Measurements from ENCODE around the gene CLIP2. TPM values are rescaled to one million over a fixed set of nuclear protein-coding genes. Genes with fewer than 3 reads are reported as not detected.
A peak's percentile ranks its signal among the peaks of the same experiment; 100 is the strongest.

CLIP2 gene
- total RNA-seq, 1 experiment from 2014 or later, result 37.9 TPM

DNA sequence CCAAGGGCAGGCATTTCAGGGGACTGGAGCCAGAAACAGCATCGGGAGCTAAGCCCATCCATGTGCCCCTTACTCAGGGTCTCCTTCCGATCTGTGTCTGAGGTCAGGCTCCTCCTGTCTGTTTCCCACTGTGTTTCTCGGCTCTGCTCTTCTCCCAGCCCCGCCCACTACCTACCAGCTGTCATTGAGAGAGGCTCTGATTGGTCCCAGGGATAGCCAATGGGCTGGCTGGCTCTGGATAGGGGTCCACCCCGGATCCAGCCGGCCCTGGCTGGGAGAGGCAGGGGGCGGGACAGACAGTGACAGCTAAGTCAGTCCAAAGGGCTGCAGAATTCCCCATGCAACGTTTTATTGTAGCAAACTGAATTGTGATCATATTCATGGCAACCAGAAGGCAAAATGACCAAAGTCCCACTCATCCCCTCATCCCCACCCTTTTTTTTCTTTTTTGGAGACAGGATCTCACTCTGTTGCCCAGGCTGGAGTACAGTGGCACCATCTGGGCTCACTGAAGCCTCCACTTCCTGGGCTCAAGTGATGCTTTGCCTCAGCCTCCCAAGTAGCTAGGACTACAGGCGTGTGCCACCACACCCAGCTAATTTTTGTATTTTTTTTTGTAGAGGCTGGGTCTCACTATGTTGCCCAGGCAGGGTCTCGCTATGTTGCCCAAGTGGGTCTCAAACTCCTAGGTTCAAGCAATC is 76.3 kb downstream of the CLIP2 start:
- intact Hi-C loops (cut with micrococcal nuclease; ENCODE audit: unreplicated experiment), result no loop called here
- no peak overlapping the region for H3K27ac ChIP-seq
- H3K4me1 ChIP-seq (replicated peaks; ENCODE audit: insufficient read depth), result no peaks in the 10 kb centered on the region
- no peaks in the 10 kb centered on the region for H3K79me2 ChIP-seq (ENCODE audit: low read depth)
- H3K4me3 ChIP-seq, result no peak overlapping the region
- H3F3A ChIP-seq (ENCODE audit: insufficient read depth, low read depth), result no peaks in the 10 kb centered on the region
- no peak overlapping the region for H3K4me2 ChIP-seq
- POLR2A ChIA-PET (ENCODE audit: unreplicated experiment), result no interaction called here
- H3K36me3 ChIP-seq (ENCODE audit: low read depth), result no peaks in the 10 kb centered on the region
- H4K20me1 ChIP-seq (ENCODE audit: insufficient read depth), result no peaks in the 10 kb centered on the region
- CTCF ChIA-PET, result no interaction called here
- BruUV-seq (replicated peaks), result no TSS peak
- H3K27me3 ChIP-seq (ENCODE audit: insufficient read depth, low read depth), result no peaks in the 10 kb centered on the region
- TF ChIP-seq, protein P1, sequence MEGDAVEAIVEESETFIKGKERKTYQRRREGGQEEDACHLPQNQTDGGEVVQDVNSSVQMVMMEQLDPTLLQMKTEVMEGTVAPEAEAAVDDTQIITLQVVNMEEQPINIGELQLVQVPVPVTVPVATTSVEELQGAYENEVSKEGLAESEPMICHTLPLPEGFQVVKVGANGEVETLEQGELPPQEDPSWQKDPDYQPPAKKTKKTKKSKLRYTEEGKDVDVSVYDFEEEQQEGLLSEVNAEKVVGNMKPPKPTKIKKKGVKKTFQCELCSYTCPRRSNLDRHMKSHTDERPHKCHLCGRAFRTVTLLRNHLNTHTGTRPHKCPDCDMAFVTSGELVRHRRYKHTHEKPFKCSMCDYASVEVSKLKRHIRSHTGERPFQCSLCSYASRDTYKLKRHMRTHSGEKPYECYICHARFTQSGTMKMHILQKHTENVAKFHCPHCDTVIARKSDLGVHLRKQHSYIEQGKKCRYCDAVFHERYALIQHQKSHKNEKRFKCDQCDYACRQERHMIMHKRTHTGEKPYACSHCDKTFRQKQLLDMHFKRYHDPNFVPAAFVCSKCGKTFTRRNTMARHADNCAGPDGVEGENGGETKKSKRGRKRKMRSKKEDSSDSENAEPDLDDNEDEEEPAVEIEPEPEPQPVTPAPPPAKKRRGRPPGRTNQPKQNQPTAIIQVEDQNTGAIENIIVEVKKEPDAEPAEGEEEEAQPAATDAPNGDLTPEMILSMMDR (conservative IDR thresholded peaks at IDR 0.05), result no peak
- TF ChIP-seq EZH2 (IDR thresholded peaks at IDR 0.05; ENCODE audit: low read depth), result no peak
- no peak for DNase-seq
- no peak overlapping the region for H2AFZ ChIP-seq
- H3K9me3 ChIP-seq (ENCODE audit: insufficient read depth, low read depth), result no peaks in the 10 kb centered on the region
- no peaks in the 10 kb centered on the region for H3K9me2 ChIP-seq (ENCODE audit: insufficient read depth)

DNA sequence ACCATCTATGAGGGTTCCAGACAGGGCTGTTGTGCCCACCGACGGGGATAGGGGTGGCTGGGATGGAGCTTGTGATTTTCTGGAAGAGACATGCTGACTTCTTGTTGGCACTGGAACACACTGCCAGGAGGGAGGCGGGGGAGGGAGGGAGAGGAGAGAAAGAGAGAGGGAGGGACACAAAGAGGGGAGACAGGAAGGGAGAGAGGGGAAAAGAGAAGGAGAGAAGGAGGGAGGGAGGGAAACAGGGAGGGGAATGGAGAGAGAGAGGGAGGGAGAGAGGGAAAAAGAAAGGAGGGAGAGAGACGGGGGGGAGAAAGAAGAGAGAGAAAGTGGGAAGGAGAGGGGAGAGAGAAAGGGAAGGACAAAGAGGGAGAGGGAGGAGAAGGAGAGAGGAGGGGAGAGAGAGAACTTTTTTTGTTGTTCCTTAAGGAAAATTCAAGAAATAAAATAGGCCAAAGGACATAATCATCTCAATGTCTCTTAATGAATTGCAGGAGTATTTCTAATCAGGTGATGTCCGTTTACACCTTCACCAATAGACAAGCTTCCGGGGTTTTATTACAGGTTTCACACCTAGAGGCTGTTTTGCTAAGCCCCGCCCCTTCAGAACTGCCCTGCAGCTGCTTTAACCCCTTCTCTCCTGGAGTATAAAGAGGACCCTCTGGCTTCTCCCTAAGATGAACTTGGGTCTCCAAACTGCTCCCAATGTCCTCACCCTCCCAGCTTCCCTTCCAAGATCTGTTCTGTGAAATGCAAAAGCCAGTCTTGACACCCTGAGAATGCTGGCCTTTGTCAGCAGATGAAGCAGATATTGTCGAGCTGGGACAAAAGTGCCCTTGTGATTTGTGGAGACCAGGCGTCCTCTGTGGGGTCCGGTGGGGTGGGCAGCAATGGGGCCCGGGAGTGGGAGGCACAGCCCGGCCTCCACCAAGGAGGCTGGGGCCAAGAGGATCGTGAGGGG is 82.5 kb downstream of the CLIP2 start:
- ChIA-PET CTCF (interaction anchor here (0.6 to 1.5 kb wide), 4 partner anchors 16 to 392 kb away, joined by 6 to 13 read pairs (median 10); no protein-coding TSS in a partner anchor), POLR2A (ENCODE audit: unreplicated experiment) (interaction anchor here (0.5 to 0.7 kb wide), 2 partner anchors 9 to 164 kb away, joined by 5 to 6 read pairs; no protein-coding TSS in a partner anchor)
- TF ChIP-seq EZH2 (IDR thresholded peaks at IDR 0.05; ENCODE audit: low read depth), result no peak
- TF ChIP-seq, protein P1 (conservative IDR thresholded peaks at IDR 0.05), result no peak
- Histone ChIP-seq H3K4me1 (replicated peaks; ENCODE audit: insufficient read depth) (peaks cover 17% of the 10 kb centered on the region), H3K27me3 (ENCODE audit: insufficient read depth, low read depth) (no peaks in the 10 kb centered on the region), H2AFZ (no peak overlapping the region; the same call in 1 of the 2 replicates), H4K20me1 (ENCODE audit: insufficient read depth) (no peaks in the 10 kb centered on the region), H3K4me3 (no peak overlapping the region), H3F3A (ENCODE audit: insufficient read depth, low read depth) (no peaks in the 10 kb centered on the region), H3K36me3 (ENCODE audit: low read depth) (no peaks in the 10 kb centered on the region), H3K27ac (peak overlapping the region; percentile 44), H3K9me3 (ENCODE audit: insufficient read depth, low read depth) (no peaks in the 10 kb centered on the region), H3K9me2 (ENCODE audit: insufficient read depth) (no peaks in the 10 kb centered on the region), H3K79me2 (ENCODE audit: low read depth) (no peaks in the 10 kb centered on the region), H3K4me2 (peak overlapping the region; percentile 71)
- peak; percentile 49 to 51 for DNase-seq
- no TSS peak for BruUV-seq (replicated peaks)
- intact Hi-C loops (cut with micrococcal nuclease; ENCODE audit: unreplicated experiment), result loop anchor here (10.0 kb wide), 1 partner anchor 57 kb away; no protein-coding TSS in a partner anchor

DNA sequence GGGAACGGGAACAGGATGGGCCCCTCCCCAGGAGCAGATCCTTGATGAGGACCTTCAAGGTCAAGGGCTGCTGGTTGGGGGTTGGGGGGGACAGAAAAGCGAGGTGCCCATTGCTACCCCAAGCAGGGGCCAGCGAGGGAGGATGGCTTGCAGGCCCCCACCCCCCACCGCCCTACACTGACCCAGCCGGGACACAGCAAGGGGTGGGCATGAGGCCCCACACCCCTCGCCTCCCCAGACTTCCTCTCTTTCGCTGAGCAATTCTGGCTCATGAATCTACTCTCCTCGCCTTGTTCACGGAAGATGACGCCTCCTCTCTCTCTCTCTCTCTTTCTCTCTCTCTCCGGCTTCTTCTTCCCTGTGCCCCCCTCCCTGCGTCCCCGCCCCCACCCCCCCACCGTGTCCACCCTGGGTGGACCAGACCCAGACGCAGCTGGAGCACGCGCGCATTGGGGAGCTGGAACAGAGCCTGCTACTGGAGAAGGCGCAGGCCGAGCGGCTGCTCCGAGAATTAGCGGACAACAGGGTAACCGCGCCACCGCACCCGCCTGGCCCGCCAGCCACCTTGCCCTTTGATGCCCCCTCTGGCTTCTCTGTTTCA is 83.4 kb downstream of the CLIP2 start:
- H3K27ac ChIP-seq, result no peak overlapping the region
- H3K9me3 ChIP-seq (ENCODE audit: insufficient read depth, low read depth), result no peaks in the 10 kb centered on the region
- H4K20me1 ChIP-seq (ENCODE audit: insufficient read depth), result no peaks in the 10 kb centered on the region
- ChIA-PET CTCF (no interaction called here), POLR2A (ENCODE audit: unreplicated experiment) (no interaction called here)
- DNase-seq, result no peak
- no peaks in the 10 kb centered on the region for H3K9me2 ChIP-seq (ENCODE audit: insufficient read depth)
- no peak for TF ChIP-seq EZH2 (IDR thresholded peaks at IDR 0.05; ENCODE audit: low read depth)
- TF ChIP-seq, protein P1 (conservative IDR thresholded peaks at IDR 0.05), result no peak
- H3K4me3 ChIP-seq, result no peak overlapping the region
- no peaks in the 10 kb centered on the region for H3K36me3 ChIP-seq (ENCODE audit: low read depth)
- no peak overlapping the region for H2AFZ ChIP-seq
- peaks cover 17% of the 10 kb centered on the region for H3K4me1 ChIP-seq (replicated peaks; ENCODE audit: insufficient read depth)
- no TSS peak for BruUV-seq (replicated peaks)
- no peaks in the 10 kb centered on the region for H3K27me3 ChIP-seq (ENCODE audit: insufficient read depth, low read depth)
- intact Hi-C loops (cut with micrococcal nuclease; ENCODE audit: unreplicated experiment), result loop anchor here (10.0 kb wide), 1 partner anchor 58 kb away; no protein-coding TSS in a partner anchor
- H3K79me2 ChIP-seq (ENCODE audit: low read depth), result no peaks in the 10 kb centered on the region
- no peak overlapping the region for H3K4me2 ChIP-seq
- H3F3A ChIP-seq (ENCODE audit: insufficient read depth, low read depth), result no peaks in the 10 kb centered on the region

Data from PC-9 (cell line).